NCI-H1694 (cell line): ENCODE measurements around the gene CNTNAP3B.
"Not testable (repeated sequence)": the region's sequence is repeated elsewhere in the genome, so short reads cannot be mapped to it uniquely, and the experiment has no call there.

Experiments used
- DNase-seq: peaks from one replicate; lab custom pipeline; 2025; lab: John Stamatoyannopoulos, UW

CNTNAP3B gene

DNA sequence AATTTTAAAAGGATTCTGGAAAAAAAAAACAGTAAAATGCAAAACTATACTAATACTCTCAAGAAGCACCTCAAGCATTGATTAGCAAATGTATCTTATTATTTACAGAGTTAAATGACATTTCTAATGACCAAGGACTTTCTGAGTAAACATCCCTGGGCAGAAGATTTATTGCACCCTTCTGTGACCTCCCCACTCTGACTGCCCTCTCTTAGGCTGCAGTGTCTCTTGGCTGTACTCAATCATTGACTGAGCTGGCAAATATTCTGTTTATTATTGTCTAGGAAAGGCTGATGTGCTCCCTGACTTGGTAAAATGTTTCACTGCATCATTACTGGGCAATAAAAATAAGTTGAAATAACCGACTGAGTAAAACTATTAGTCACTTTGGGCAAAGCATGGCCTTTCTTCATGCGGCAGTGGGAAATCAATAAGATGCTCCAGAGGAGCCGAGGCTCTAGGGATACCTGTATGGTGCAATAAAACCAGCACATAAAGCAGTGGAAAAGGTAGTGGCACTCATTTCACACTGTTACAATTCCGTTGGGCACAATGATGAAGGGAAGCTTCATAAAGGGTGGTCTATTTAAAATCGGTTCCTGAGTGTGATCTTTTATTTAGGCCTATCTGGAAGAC lies 151.1 kb downstream of the CNTNAP3B start:
- not testable (repeated sequence) for DNase-seq

GRCh38 chr9:41974906-41975305 lies 154.3 kb downstream of the CNTNAP3B start:
- DNase-seq = not testable (repeated sequence)

DNA sequence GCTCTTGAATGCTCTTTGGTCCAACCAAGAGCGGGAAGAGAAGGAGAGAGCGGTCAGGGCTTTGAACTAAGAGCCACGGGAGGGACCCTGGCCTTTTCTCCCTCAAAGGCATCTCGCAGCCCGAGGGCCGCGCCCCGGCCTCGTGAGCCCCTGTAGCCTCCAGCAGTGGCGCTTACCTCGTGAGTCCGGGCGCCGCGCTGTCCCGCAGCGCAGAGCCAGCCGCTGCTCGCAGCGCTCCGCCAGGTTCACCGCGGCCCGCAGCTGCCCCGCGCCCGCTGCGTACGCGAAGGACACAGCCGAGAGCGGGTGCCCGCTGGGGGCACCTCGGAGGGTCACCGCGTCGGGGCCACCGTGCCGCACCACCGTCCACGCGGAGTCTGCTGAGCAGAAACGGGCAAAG lies 176.2 kb downstream of the CNTNAP3B start:
- not testable (repeated sequence) for DNase-seq

GRCh38 chr9:41941738-41942137 lies 187.5 kb downstream of the CNTNAP3B start:
- DNase-seq = not testable (repeated sequence)

- not testable (repeated sequence) for DNase-seq
Measured at GRCh38 chr9:41938143-41938542, 191.1 kb downstream of the CNTNAP3B start.

DNA sequence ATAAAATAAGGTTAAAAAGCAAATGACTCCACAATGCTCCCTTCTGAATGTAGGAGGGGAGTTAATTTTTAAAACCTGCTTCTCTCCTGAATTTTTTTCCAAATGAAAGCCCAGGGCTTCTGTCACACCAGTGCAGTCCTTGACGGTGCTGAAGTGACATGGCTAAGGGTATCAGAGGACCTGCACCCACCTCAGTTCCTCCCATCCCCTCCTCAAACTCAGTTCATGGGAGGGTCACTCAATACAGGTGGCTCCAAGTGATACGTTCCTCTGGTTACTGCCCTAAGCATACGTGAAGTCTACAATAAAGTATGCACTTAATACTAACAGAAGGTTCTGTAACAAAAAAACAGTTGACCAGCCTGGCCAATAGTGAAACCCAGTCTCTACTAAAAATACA lies 193.5 kb downstream of the CNTNAP3B start:
- DNase-seq = not testable (repeated sequence)

DNA sequence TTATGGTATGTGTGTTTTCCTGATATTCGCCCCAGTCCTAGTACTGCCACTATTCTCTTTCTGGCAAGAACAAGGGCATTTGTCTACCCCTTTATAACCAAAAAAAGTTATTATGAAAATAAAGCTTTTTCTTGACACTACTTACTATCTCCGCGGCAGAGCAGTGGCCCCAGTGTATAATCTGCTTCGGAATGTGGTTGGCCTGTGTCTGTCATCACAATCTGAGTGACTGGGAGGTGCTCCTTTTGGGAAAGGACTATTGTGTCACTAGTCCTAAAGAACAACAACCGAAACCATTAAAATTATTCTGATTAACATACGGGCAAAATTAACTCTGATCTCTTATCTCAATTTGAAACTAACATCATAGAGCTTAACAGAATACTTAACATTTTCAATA lies 200.1 kb downstream of the CNTNAP3B start:
- not testable (repeated sequence) for DNase-seq

DNA sequence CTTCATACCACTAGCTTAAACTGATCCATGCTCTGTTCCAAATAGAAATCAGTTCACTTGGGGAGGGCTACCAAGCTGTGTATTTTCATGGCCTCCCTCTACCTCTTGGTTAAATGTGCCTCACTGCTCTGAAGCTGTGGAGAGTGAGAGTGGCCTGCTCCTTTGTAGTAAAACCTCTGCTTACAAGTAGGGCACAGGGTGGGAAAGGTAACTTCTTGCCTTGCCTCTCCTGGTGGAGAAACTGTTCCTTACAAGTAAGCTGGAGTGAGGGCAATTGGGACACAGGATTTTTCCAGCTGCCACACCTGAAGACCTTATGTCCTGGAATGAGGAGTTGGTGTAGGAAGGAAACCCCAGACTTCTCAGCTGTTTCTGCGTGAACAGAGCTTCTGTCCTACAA lies 211.9 kb downstream of the CNTNAP3B start:
- not testable (repeated sequence) for DNase-seq

GRCh38 chr9:41905488-41905887 lies 223.7 kb downstream of the CNTNAP3B start:
- not testable (repeated sequence) for DNase-seq

DNA sequence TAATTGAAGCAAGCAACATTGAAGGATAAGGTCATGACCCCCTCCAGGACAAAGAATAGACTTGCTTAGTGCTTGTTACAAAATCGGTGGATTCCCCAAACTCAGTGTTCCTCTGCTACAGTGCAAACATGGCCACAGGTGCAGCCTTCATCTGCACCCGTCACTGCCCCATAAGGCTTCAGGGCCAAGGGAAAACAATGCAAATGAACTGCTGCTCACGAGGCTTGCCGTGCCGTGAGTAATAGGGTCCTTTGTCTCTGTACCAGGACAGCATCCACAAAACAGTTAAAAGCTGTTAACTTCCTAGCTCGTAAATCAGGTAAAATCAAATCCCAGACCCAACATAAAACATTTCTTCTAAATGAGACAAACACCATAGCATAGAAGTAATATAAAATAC lies 226.5 kb downstream of the CNTNAP3B start:
- not testable (repeated sequence) for DNase-seq

GRCh38 chr9:41898720-41899343 lies 230.4 kb downstream of the CNTNAP3B start:
- not testable (repeated sequence) for DNase-seq

- DNase-seq = not testable (repeated sequence)
Measured at GRCh38 chr9:41874557-41874956, 254.7 kb downstream of the CNTNAP3B start.

DNA sequence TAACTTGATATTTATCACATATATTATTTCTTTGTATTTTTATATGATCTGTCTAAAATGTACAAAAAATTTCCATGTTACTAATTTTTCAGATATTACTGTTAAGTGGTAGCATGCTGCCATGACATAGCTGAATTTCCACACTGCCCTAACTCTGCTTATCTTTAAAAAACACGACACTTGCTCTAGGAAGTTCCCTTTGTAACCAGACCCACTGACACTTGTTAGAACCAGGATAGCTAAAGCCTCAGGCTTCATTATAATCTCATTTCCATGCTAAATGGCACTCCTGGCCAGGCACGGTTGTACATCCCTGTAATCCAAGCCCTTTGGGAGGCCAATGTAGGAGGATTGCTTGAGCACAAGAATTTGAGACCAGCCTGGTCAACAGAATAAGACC lies 273.8 kb downstream of the CNTNAP3B start:
- not testable (repeated sequence) for DNase-seq

DNA sequence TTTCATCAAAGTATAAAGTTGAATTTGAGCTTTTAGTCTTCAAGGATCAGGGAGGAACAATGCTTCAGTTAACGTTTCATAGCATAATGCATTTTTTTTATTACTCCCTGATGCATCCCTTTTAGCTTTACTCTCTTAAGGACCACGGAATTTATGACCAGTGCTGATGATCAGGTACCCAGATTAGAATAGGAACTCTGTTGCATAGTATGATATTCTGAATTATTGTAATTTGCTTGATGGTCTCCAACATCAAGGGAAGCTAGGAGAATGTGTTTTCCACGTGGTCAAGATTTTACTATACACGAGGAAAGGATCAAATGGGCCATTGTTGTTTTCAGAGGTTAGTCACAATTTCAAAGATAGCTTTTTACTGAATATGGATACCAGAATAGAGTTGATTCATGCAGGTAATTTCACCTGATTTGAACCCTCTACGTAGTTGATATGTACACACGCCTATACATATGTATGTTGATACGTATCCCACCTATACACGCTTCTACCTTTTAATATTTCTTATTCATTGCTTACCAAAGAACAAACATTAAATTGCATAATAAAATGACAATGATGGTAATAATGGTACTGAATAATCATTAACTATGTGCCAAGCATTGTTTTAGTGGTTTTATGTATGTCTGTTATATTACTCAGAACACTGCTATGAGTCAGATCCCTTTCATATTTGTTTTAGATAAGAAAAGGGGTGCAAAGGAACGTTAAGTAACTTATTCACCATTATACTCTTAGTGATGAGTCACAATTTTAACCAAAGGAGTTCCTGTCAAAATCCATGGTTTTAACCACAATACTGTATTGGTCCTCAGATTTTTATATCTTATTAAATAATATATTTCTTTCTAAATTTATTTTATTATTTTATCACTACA lies 277.1 kb downstream of the CNTNAP3B start:
- not testable (repeated sequence) for DNase-seq

DNA sequence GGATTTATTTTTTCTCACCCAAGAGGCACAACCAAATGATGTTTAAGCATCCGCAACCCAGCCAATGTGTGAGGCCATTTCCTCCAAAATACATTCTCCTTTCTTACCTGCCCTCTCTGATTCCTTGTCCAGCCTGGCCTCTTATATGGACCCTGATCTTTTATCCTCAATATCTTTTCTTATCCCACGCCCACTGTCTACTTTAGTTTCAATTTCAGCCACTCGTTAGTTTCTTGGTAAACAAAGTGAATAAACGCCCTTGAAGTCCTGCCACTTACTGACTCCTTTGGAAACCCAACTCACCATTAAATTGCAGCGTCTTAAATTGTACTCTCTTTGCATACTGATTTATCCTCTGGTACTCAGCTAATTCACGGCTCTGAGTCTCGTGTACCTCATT lies 281.4 kb downstream of the CNTNAP3B start:
- DNase-seq = not testable (repeated sequence)
